NCI-H1092 treated with DMSO at 0.1 percent for 48 hours (cell line): ENCODE results near the gene PCDHB3.
"Not testable (repeated sequence)": the region's sequence is repeated elsewhere in the genome, so short reads cannot be mapped to it uniquely, and the experiment has no call there.

Source experiments
- DNase-seq: peaks from one replicate; lab custom pipeline; 2025; lab: John Stamatoyannopoulos, UW

PCDHB3 gene

DNA sequence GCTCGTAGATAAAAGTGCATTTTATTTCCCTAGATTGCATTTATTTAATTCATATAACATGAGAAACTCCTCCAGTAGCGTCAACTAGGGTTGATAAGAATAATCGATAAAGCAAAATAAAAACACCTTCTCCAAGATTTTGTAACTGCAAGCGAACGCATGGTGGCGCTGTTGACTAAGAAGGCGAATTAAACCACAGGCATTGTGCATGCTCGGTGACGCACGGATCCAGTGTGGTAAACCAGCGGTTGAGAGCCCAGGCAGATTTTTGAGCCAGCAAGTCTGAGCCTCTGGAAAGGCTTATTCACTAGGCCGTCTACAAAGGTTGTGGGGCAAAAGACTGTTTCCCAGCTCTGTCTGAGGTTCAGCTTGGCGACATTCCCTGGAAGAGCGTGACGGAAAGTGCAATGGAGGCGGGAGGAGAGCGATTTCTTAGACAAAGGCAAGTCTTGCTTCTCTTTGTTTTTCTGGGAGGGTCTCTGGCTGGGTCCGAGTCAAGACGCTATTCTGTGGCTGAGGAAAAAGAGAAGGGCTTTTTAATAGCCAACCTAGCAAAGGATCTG is at the start of gene PCDHB3:
Gene PCDHB3 (plus strand): TSS at position 231 of the 563 bp plus-strand sequence. CDS start 177 bp downstream, at position 408.
- DNase-seq = no peak

DNA sequence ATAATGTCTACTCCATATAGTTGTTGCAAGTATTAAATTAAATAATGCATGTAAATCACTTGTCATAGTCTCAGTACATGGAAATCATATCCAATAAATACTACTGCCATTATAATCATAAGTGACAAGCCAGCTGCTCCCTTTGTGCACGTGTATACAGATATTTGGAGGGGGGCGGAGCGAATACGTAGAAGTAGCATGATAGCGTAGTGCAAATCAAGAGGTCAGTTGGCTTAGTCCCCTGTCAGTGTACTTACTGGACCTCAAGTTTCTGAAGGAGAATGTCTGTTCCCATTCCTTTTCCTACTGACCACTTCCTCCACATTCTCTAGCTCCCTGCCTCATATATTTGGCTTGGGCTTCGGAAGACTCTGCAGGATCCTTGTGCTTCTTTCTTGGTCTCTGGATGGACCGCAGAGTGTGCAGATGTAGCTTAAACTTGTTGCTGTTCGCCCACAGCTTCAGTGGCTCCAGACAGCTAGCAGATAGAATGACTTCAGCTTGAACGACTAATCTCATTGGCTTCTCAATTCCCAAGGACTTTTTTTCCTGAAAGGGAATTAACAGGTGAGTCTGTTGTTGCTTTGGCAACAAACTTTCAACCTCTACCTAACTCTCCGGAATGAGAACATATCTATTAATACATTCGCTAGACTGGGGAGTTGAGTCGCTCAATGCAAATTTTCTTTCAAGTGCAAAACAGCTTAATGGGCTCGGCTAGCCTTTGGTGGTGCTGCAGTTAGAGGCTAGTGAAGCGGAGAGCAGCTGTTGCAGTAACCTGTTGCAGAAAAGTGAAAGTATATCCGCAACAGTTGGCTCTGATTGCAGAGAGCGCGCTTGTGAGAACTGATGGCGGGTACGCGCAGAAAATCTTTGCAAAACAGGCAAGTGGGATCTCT is 49.4 kb upstream of the PCDHB3 start, which contains the start of gene PCDHB1:
Gene PCDHB1 (plus strand): TSS at position 753 of the 899 bp plus-strand sequence. CDS start 97 bp downstream, at position 850.
- peak; percentile 36 for DNase-seq

DNA sequence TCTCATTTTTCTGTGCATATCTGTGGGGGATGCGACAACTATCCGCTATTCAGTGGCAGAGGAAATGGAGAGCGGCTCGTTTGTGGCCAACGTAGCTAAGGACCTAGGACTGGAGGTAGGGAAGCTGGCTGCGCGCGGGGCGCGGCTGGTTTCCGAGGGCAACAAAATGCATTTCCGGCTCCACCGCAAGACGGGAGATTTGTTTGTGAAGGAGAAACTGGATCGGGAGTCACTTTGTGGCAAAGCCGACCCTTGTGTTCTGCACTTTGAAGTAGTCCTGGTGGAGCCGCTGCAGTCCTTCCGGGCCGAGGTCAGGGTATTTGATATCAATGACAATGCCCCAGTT is 48.8 kb upstream of the PCDHB3 start:
- DNase-seq = no peak

DNA sequence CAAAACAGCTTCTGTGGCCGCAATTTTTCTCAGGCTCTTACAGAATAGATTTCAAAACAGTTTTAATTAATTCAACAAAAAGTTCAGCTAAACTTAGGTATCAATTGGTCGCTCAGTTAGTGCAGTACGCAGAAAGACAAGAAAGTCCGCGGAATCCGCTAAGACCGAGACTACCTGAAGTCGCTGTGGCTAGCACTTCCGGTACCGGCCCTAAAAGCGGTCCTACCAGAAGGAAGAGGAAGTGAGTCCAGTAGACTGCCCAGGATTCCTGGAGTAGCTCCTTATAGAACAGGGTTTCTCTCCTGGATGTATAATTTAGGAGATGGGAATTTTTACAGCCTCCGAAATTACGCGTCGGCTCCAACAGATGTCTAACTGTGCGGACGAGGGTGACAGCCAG is 22.4 kb upstream of the PCDHB3 start:
- DNase-seq = no peak

DNA sequence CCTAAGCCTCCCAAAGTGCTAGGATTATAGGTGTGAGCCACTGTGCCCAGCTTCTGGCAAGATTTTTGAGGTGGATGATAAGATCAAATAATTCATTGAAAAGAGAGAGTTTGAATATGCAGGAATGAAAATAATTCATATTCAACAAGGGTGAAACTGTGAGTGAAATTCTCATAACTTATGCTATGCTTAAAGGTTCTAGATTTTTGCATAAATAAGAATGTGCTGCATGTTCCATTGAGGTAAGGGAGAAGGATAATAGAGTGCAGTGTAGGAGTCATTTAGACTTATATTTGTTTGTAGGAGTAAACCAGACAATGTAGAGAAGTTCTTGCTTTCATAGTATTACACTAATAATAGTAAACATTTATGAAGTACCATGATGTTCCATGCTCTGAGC is 18.0 kb upstream of the PCDHB3 start:
- DNase-seq = no peak

DNA sequence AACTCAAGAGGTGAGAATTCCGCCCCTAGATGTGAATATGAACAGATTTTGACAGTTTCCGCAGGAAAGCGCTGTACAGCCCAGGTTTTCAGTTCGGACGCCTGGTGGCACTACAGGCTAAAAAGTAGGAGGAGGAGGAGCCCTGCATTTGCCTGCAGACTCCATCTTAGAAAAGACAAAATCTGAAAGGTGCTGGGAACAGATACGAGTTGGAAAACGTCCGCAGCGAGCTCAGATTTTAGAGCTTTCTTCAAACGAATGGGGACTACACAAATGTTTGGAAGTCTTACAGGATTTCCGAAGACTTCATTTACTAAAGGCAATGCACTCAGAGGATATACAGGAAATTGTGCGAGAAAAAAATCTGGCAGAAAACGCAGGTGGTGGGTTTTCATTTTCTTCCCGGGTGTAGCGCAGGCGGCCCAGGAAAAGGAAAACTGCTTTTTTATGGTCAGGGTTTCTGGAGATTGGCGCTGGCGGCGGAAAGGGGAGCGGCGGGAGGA is 15.7 kb upstream of the PCDHB3 start:
- DNase-seq = no peak

DNA sequence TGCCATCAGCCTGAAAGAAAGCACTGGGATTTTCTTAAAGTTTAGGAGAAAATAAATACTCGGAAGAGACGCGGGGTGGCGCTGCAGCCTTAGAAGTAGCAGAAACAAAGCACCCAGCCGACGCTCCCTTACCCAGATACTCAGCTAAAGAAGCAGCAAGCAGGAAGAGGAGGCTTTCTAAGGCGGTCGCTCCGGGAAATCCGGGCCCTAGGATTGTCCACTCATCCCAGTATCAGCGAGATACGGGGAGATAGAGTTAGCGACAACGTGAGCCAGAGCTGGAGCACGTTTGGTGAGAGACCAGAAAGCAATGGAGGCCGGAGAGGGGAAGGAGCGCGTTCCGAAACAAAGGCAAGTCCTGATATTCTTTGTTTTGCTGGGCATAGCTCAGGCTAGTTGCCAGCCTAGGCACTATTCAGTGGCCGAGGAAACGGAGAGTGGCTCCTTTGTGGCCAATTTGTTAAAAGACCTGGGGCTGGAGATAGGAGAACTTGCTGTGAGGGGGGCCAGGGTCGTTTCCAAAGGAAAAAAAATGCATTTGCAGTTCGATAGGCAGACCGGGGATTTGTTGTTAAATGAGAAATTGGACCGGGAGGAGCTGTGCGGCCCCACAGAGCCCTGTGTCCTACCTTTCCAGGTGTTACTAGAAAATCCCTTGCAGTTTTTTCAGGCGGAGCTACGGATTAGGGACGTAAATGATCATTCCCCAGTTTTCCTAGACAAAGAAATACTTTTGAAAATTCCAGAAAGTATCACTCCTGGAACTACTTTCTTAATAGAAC is 5.6 kb upstream of the PCDHB3 start, which contains the start of gene PCDHB2:
Gene PCDHB2 (plus strand): TSS at position 135 of the 782 bp plus-strand sequence. CDS start 176 bp downstream, at position 311.
- DNase-seq = peak; percentile 87

DNA sequence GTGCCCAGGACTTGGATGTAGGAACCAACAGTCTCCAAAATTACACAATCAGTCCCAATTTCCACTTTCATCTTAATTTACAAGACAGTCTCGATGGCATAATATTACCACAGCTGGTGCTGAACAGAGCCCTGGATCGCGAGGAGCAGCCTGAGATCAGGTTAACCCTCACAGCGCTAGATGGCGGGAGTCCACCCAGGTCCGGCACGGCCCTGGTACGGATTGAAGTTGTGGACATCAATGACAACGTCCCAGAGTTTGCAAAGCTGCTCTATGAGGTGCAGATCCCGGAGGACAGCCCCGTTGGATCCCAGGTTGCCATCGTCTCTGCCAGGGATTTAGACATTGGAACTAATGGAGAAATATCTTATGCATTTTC is 5.0 kb upstream of the PCDHB3 start:
- no peak for DNase-seq

DNA sequence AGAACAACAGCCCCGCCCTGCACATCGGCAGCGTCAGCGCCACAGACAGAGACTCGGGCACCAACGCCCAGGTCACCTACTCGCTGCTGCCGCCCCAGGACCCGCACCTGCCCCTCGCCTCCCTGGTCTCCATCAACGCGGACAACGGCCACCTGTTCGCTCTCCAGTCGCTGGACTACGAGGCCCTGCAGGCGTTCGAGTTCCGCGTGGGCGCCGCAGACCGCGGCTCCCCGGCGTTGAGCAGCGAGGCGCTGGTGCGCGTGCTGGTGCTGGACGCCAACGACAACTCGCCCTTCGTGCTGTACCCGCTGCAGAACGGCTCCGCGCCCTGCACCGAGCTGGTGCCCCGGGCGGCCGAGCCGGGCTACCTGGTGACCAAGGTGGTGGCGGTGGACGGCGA is 4.1 kb upstream of the PCDHB3 start:
- not testable (repeated sequence) for DNase-seq

DNA sequence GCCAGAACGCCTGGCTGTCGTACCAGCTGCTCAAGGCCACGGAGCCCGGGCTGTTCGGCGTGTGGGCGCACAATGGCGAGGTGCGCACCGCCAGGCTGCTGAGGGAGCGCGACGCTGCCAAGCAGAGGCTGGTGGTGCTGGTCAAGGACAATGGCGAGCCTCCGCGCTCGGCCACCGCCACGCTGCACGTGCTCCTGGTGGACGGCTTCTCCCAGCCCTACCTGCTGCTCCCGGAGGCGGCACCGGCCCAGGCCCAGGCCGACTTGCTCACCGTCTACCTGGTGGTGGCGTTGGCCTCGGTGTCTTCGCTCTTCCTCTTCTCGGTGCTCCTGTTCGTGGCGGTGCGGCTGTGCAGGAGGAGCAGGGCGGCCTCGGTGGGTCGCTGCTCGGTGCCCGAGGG is 3.7 kb upstream of the PCDHB3 start:
- not testable (repeated sequence) for DNase-seq

DNA sequence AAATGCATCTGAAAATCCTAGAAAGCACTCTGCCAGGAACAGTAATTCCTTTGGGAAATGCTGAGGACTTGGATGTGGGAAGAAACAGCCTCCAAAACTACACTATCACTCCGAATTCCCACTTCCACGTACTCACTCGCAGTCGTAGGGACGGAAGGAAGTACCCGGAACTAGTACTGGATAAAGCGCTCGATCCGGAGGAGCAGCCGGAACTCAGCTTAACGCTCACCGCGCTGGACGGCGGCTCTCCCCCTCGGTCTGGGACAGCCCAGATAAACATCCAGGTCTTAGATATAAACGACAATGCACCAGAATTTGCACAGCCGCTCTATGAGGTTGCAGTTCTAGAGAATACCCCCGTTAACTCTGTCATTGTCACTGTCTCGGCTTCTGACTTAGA is 786 bp downstream of the PCDHB3 start:
- no peak for DNase-seq

DNA sequence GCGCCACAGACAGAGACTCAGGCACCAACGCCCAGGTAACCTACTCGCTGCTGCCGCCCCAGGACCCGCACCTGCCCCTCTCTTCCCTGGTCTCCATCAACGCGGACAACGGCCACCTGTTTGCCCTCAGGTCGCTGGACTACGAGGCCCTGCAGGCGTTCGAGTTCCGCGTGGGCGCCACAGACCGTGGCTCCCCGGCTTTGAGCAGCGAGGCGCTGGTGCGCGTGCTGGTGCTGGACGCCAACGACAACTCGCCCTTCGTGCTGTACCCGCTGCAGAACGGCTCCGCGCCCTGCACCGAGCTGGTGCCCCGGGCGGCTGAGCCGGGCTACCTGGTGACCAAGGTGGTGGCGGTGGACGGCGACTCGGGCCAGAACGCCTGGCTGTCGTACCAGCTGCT is 1.8 kb downstream of the PCDHB3 start:
- not testable (repeated sequence) for DNase-seq

DNA sequence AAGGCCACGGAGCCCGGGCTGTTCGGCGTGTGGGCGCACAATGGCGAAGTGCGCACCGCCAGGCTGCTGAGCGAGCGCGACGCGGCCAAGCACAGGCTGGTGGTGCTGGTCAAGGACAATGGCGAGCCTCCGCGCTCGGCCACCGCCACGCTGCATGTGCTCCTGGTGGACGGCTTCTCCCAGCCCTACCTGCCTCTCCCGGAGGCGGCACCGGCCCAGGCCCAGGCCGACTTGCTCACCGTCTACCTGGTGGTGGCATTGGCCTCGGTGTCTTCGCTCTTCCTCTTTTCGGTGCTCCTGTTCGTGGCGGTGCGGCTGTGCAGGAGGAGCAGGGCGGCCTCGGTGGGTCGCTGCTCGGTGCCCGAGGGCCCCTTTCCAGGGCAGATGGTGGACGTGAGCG is 2.2 kb downstream of the PCDHB3 start:
- DNase-seq = not testable (repeated sequence)

DNA sequence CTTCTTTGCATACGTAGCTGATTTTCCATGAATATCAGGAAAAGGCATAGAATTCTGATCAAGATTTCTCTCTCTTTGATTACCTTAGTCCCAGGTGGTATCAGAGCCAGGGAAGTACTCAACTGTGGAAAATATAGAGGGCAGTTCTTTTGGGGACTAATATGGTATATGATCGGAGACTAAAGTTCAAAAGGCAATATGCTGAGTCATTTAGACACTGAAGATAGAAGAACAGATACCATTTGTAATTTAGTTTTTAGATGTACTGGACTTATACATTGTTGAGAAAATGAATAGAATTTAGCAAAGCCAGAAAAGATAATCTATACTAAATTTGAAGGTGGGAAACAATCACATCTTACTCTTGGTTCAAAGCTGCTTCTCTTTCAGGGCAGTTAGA is 5.1 kb downstream of the PCDHB3 start:
- no peak for DNase-seq

DNA sequence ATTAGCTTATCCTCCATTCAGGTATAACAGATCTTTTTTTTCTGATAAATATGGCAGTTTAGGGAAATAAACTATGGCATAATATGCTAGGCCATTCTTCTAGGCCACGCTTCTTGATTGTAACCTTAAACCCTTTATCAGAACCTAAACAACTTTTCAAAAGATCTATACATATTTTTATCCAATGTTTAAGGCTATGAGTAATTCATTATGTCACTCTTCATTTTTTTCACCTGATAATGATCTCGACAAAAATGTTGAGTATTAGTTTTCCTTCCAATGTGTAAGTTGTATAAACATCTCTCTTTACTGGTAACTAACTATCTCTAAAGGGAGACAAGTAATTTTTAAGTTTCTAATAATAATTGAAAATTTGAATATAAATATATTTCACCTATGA is 19.0 kb downstream of the PCDHB3 start:
- no peak for DNase-seq

DNA sequence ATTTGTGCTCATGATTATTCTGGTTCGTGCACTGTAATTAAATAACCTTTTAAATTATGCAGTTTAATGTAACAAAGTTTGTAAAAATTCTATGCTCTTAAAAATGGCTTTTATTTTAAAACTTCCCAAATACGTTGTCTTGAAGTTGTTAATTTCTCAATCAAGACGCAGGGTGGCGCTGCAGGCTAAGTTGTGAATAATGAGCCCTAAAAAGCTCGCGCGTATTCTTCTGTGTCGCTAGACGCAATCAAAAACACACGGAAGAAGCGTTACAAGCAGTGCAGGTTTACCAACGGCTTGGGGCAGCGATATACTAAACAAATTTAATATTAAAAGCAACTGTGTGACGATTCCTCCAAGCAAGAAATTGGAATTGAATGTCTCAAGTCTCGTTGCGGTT is 21.3 kb downstream of the PCDHB3 start, which contains the start of gene PCDHB4:
Gene PCDHB4 (plus strand): TSS at position 256 of the 400 bp plus-strand sequence. CDS start 181 bp downstream, outside the sequence.
- DNase-seq = no peak

DNA sequence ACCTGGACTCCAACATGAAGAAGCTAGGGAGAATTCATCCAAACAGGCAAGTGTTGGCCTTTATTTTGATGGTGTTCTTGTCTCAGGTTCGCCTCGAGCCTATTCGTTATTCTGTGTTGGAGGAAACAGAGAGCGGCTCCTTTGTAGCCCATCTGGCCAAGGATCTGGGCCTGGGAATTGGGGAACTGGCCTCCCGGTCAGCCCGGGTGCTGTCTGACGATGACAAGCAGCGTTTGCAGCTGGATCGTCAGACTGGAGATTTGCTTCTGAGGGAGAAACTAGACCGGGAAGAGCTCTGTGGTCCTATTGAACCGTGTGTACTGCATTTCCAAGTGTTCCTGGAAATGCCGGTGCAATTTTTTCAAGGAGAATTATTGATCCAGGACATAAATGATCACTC is 21.7 kb downstream of the PCDHB3 start:
- no peak for DNase-seq

DNA sequence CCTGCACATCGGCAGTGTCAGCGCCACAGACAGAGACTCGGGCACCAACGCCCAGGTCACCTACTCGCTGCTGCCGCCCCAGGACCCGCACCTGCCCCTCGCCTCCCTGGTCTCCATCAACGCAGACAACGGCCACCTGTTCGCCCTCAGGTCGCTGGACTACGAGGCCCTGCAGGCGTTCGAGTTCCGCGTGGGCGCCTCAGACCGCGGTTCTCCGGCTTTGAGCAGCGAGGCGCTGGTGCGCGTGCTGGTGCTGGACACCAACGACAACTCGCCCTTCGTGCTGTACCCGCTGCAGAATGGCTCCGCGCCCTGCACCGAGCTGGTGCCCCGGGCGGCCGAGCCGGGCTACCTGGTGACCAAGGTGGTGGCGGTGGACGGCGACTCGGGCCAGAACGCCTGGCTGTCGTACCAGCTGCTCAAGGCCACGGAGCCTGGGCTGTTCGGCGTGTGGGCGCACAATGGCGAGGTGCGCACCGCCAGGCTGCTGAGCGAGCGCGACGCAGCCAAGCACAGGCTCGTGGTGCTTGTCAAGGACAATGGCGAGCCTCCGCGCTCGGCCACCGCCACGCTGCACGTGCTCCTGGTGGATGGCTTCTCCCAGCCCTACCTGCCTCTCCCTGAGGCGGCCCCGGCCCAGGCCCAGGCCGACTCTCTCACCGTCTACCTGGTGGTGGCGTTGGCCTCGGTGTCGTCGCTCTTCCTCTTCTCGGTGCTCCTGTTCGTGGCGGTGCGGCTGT is 23.3 kb downstream of the PCDHB3 start:
- not testable (repeated sequence) for DNase-seq

DNA sequence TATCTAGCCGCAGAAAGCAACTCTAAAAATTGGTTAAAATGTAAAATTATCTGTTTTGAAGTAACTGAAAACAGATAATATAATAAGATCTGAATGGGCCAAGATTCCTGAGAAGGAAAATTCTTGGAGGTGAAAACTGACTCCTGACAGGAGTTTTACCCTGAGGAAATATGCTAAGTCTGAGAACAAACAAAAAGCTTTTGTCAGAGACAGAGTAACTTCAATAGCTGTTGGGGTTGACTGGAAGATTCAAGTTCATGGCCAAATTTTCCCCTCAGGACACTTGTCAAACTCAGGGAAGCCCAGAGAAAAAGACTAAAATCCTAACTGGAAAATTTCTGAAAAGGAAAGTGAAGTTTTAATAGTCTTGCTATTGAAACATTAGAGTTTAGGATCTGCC is 27.0 kb downstream of the PCDHB3 start:
- no peak for DNase-seq

DNA sequence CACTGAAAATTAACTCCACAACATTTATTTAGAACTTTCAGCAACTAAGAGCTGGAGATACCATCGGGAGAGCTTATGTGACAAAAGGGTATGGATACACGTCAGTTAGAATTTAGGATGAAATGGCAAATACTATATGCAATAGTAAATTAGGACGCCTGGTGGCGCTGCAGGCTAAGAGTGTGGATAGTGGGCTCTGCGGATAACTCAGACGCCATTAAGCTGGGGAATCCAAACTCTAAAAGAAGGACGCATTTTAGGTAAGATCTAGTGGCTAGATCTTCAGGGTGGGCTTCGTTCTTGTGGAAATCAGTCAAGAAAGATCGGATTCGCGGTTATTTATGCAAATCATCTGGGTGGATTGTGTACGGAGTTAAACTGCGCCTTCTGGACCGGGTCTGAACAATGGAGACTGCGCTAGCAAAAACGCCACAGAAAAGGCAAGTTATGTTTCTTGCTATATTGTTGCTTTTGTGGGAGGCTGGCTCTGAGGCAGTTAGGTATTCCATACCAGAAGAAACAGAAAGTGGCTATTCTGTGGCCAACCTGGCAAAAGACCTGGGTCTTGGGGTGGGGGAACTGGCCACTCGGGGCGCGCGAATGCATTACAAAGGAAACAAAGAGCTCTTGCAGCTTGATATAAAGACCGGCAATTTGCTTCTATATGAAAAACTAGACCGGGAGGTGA is 34.9 kb downstream of the PCDHB3 start, which contains the start of gene PCDHB5:
Gene PCDHB5 (plus strand): TSS at position 177 of the 688 bp plus-strand sequence. CDS start 229 bp downstream, at position 406.
- DNase-seq = no peak
